Suprapubic skin (tissue), 4 donors: ENCODE results near the gene CALD1.

Experiments
- CTCF ChIP-seq, 2 donors: fragments of 200-600 bp in 1 of 2; fragments of 450-650 bp in 1 of 2; sonication (generic) in 1 of 2; IDR thresholded peaks; one replicate each; pipeline ENCODE4 v1.5.1; 2016 to 2019; ENCODE audit warnings: antibody characterized with exemption in 2 of 2, mild to moderate bottlenecking in 1 of 2, moderate library complexity in 1 of 2
- POLR2A ChIP-seq, 2 donors: fragments of 450-650 bp; IDR thresholded peaks; one replicate each; pipeline ENCODE4 v1.6.1; 2017; ENCODE audit warnings: antibody characterized with exemption in 2 of 2, mild to moderate bottlenecking in 2 of 2, moderate library complexity in 2 of 2
- POLR2AphosphoS5 ChIP-seq, 3 donors: sonication (generic); formaldehyde crosslinking; IDR thresholded peaks; one replicate each; pipeline ENCODE4 v1.6.1; 2017; ENCODE audit warnings: antibody characterized with exemption in 3 of 3

GRCh38 chr7:134744569-134744968, 34.9 kb upstream of the CALD1 start:
- TF ChIP-seq CTCF (IDR thresholded peaks at IDR 0.05) (no peak), POLR2AphosphoS5 (IDR thresholded peaks at IDR 0.05) (no peak), POLR2A (IDR thresholded peaks at IDR 0.05) (no peak)
